C4-2B (cell line): ENCODE results near the gene CHKA.

Experiments used
- ZFX ChIP-seq: fragments of 450-650 bp; IDR thresholded peaks from 2 replicates; pipeline ENCODE4 v1.6.1; 2017
- TF ChIP-seq, protein P1 (sequence below): fragments of 450-650 bp; conservative IDR thresholded peaks from 2 replicates; pipeline ENCODE4 v1.5.1; 2017; ENCODE audit warnings: mild to moderate bottlenecking

DNA sequence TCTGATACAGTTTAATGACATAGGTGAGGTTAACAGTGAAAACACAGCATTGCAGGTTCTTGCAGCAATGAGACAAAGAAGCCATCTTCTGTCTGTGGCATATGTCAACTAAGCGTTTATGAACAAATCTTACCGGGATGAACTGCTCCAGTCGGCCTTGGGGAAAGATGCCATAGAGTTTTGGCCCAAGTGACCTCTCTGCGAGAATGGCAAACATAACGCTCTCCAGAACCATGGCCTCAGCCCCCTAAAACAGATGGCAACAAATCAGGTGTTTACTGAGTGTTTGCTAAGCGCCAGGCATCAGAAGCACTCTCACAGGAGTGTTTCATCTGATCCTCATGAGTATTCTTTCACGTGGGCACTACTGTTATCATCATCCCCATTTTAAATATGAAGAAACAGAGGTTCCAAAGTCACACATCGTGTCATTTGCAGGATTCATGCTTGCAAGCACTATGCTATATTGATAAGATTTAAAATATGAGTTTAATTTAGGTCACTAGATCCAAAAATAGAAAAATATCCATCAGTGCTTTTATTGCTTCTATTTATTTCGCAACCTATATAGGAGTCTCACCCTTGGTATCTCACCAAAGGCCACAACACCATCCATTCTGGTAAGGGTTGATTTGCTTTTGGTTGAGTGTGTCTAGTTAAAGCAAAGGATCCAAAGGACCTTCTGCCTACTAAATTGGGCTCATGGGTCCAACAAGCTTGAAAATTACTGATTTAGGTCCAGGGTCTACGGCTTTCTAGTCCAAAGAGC is 46.4 kb downstream of the CHKA start:
- TF ChIP-seq, protein P1, sequence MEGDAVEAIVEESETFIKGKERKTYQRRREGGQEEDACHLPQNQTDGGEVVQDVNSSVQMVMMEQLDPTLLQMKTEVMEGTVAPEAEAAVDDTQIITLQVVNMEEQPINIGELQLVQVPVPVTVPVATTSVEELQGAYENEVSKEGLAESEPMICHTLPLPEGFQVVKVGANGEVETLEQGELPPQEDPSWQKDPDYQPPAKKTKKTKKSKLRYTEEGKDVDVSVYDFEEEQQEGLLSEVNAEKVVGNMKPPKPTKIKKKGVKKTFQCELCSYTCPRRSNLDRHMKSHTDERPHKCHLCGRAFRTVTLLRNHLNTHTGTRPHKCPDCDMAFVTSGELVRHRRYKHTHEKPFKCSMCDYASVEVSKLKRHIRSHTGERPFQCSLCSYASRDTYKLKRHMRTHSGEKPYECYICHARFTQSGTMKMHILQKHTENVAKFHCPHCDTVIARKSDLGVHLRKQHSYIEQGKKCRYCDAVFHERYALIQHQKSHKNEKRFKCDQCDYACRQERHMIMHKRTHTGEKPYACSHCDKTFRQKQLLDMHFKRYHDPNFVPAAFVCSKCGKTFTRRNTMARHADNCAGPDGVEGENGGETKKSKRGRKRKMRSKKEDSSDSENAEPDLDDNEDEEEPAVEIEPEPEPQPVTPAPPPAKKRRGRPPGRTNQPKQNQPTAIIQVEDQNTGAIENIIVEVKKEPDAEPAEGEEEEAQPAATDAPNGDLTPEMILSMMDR: no peak
- no peak for TF ChIP-seq ZFX
